GM18951 (cell line): ENCODE results near the gene PAFAH1B2.

ENCODE experiments used
- POLR2A ChIP-seq: IDR thresholded peaks from 4 replicates; pipeline ENCODE4 v1.6.1; 2011; ENCODE audit warnings: mild to moderate bottlenecking; ENCODE audit not compliant: insufficient read length, insufficient read depth; ENCODE audit errors: extremely low read depth
- in situ Hi-C: fragments of 300-500 bp; cut with MboI; formaldehyde crosslinking; loops from one replicate; pipeline ENCODE4 v1.12.0; 2022; ENCODE audit warnings: low sequenced_read_pairs, mixed read lengths, inconsistent platforms; ENCODE audit not compliant: unreplicated experiment

Gene PAFAH1B2

DNA sequence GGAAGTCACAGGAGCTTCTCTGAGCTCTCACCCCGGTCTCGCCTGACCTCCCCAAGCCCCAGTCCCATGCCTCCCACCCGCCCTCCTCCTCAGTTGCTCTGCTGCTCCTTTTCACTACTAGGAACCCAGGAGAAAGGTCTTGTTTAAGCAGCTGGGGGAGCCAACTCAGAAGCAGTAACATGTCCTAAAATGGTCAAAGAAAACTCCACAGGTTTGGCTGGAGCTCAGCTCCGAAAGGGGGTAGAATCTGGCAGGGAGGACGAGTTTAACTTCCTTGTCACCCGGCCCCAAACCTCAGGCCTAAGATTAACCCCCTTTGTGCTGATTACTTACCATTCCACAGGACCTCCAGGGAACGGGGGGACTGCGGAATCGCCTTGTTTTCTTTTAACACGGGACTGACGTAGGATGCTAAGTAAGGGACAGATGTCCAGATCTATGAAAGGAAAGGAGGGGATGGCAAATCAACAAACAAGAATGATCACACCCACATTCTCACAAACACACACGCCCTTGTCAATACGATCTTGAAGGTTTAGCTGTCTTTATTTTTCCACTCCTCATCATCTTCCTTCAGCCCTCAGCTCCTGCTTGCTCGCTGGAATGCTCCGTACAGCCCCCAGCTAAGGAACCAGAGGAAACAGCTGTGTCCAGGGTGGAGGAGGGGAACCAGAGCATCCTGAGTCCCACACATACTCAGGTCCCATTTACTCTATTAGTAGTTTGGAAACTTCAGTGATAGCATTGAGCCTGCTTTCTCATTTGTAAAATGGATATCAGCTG lies 74.2 kb downstream of the PAFAH1B2 start:
- no peak for TF ChIP-seq POLR2A
- in situ Hi-C loops: no loop called here

DNA sequence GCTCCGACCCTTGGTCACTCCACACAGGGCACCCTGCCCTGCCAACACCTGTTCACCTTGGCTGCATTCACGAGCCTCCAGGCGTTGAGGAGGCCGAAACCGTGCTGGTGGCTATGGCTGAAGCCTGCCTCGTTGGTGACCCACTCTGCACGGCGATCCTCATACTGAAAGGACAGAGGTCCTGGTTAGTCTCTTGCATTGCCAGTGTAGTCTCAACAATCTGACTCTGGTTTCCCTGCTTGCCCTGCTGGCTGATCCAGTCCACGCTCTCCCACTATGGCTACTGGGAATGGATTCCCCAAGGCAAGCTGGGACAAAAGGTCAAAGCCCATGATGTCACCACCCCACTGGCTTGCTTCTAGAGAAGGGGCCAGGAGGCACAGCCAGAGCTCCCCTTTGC lies 74.9 kb downstream of the PAFAH1B2 start:
- in situ Hi-C loops: no loop called here
- TF ChIP-seq POLR2A: no peak

DNA sequence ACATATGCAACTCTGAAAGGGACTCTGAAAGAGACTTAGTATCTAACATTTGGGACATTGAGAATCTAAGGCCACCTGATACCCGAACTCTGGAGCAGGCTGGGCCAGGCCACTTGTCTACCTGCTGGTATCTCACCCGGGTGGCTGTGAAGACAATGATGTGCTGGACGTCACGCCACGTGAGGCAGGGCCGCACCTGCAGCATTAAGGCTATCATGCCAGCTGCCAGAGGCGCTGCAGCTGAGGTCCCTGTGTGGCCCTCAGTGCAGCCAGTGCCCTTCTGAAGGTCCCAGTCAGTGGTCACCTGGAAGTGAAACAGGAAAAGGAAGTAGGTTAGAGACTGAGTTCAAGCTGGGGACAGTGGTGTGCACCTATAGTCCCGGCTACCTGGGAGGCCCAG lies 75.4 kb downstream of the PAFAH1B2 start:
- TF ChIP-seq POLR2A: no peak
- in situ Hi-C loops: no loop called here

DNA sequence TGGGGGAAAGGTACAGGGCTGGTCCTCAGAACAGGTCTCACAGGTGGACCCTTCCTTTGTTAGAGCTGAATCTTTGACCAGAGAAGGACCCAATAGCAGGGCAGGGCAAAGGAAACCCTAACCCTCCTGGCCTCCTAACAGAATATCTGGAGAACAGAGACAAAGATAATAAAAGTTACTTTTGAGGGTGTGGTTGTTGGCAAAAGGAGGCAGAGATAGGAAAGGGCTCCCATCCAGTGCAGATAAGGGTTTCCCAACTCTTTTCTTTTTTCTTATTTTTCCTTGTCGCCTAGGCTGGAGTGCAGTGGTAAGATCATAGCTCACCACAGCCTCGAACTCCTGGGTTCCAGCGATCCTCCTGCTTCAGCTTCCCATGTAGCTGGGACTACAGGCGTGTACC lies 75.9 kb downstream of the PAFAH1B2 start:
- TF ChIP-seq POLR2A: no peak

DNA sequence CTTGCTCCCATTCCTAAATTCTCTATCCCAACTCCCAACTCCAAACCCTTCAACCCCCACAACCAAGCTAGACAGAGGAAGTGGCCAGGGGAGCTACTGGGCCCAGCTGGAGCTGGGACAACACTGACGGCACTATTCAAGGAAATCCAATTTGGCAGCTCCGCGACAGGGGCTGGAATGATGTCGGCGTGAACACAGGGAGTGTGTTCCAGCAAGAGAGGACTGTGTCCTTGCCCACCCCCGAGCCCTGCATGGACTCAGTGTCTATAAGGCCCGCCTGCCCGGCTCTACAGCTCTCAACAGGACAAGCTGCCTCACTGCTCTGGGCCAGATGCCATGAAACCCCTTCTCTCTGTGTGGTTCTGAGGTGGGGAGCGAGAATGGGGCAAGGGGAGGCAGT lies 76.5 kb downstream of the PAFAH1B2 start:
- in situ Hi-C loops: no loop called here
- no peak for TF ChIP-seq POLR2A

More for the DNA sequence above, 75.9 kb downstream of the PAFAH1B2 start:
- in situ Hi-C loops: no loop called here

DNA sequence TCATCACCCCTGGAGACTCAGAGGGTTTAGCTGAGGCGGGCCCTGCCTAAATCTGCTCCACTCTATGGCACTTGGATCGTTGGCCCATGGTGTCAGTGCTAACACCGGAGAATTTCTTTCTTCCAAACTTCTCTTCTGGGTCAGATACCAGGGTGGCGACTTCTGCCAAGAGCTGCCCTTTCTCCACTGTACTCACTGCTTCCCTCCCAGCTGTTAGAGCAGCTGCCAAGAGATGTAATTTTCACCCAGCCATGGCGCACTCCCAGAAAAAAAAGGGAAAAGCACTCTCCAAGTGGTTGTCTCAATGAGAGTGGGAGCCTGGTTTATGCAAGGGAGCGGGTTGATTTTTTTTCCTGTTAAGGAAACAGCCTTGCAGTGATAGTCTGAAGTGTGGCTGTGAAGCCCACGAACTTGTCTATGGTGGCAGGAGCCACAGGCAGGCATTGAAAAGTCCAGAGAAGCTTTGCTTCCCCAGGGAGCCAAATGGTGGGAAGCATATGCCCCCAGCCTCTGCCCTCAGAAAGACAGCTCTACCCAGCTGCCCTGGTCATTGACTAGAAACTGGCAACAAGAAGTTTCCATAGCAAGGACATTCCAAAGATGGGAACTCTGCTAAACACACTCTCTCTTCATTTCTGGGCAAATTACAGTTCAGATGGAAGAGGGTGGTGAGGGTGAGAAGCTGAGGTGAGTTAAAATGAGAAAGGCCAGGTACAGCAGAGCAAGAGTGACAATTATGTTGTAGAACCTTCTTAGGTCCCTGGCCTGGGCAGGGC lies 77.1 kb downstream of the PAFAH1B2 start:
- in situ Hi-C loops: no loop called here
- no peak for TF ChIP-seq POLR2A

DNA sequence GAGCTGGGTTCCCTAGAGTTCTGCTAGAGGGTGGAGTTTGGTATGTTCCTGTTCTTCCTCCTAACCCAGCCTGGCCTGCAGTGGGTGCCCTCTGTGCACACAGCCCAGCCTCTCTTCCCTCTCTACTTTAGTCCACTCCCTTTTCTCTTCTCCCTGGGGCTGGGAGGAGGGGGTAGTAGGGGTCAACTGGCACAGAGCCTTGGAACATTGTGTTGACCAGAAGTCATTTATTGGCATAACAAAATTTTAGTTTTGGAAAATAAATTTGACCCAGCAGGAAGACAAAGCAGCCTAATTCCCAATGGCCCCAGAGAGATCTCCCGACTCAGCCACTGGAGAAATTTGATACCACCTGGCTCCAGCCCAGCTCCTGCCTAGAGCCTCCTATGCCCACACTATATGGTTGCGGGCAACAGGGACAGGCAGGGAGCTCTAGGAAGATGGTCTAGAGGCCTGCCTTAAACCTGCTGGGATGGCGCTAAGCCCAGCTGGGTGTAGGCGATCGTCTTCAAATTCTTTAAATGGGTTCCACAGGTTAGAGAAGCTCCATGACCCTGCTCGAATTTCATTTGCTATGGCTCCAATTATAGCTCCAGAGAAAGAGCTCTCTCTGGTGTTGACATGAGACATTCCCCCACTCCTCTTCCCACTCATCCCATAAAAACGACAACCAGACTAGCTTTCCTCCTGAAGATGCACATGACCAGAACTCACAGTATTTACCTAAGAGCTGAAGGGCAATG lies 77.9 kb downstream of the PAFAH1B2 start:
- TF ChIP-seq POLR2A: no peak

DNA sequence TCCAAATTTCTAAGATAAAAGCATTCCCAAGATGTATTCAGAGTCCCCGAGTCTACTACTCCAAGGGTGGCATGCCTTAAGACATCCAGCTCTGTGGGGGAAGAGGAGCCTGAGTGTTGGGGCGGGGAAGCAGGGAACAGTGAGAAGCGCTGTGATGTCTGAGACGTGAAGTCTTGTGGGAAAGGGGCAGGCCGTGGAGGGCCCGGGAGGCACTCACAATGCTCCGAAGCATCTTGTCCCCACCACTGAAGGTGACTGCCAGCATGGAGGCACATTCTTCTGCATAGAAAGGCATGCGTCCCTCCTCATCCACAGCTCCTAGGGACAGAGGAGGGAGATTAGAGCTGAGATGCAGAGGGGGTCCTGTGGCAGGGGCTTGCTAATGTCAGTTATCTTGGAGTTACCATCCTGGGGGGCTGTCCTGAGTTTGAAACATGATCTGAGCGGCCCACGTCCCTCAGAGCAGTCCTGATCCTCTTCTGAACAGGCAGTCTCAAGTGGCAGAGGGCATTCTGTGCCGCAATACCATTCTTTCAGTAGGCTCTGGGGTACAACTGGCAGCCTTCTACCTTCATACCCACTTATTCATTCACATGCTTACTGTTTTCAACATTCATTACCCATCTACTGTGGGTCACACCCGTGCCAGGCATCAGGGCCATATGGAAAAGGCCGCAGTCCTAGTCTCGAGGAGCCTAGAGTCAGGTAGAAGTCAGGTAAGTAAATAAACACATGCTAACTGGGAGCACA lies 79.1 kb downstream of the PAFAH1B2 start:
- in situ Hi-C loops: no loop called here
- TF ChIP-seq POLR2A: no peak

More for the DNA sequence above, 77.9 kb downstream of the PAFAH1B2 start:
- in situ Hi-C loops: no loop called here

DNA sequence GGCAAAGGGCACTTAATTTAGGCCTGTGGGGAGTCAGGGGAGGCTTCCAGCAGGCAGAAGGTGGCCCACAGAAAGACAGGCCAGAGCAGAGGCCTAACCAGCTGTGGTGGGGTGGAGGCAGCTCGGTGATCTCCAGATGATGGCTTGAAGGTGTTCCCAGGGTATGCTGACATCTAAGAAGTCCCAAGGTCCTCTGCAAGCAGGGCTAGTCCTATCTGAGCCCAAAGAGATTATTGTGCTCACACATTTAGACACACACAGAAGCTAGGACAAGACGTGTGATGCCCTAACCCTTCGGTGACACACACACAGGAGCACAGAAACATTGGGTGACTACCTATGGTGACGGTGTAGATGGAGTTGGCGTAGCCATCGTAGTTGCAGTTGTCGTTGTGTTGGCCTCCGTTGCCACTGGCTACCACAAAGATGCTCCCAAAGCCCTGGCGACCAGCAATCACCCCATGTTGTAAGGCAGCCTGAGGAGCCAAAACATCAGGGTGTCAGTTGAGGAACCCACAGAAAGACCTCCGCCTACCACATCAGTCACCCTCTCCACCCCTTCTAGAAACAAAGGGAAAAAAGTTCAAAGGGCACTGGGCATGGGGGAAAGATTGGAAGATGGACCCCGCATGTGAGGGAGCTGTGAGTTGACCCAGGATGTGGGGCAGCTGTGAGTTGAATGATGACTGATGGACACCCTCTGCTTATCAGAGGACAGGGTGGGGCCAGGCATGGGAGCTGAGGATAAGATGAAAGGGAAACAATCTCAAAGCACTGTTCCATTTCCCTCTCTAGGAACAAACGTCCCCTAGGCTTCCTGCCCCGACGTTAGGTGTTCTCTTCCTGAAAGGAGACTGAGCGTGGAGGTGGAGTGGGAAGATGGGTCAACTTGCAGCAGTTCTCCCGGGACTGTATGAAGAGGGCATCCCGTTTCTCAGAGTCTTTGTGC lies 79.9 kb downstream of the PAFAH1B2 start:
- TF ChIP-seq POLR2A: no peak
- in situ Hi-C loops: no loop called here

DNA sequence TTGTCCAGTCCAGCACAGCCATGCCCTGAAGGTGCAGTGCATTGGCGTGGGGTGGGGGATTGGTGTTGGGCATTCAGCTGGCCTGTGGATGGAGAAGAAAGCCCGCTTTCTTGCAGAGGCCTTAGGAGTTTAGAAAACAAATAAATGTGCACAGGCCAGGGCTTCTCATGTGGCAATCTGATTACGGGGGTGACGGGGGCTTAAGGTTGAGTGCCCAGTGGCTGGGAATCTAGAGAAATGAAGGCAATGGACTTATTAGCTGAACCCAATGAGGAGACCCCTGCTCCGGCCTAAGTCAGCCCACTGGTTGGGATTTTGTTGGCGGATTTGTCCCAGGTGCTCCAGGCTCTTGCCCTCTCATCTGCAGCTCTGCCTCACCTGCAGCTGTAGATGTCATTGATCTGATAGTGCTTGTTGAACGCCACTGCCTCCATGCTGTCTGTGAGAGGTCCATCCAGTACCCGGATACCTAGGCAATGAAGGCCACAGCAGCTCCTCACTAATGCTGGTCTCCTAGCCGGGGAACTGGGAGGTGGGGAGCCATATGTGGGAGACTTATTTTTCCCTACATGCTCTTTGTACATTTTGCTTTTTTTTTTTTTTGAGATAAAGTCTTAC lies 81.6 kb downstream of the PAFAH1B2 start:
- no peak for TF ChIP-seq POLR2A
- in situ Hi-C loops: no loop called here
